ENCODE measurements around the gene RPL22. TPM values are rescaled to one million over a fixed set of nuclear protein-coding genes. Genes with fewer than 3 reads are reported as not detected.

Gene RPL22
- total and polyA plus RNA-seq, 2 of the 13 experiments (the other 11 are each of a cell fraction or from before 2014, with no cell fraction given): 214 to 545 TPM

- TF ChIP-seq TBX3 (IDR thresholded peaks at IDR 0.05; ENCODE audit: borderline replicate concordance): peak; percentile 92; the same call in 1 of the 2 replicates
- TF ChIP-seq, protein P1, sequence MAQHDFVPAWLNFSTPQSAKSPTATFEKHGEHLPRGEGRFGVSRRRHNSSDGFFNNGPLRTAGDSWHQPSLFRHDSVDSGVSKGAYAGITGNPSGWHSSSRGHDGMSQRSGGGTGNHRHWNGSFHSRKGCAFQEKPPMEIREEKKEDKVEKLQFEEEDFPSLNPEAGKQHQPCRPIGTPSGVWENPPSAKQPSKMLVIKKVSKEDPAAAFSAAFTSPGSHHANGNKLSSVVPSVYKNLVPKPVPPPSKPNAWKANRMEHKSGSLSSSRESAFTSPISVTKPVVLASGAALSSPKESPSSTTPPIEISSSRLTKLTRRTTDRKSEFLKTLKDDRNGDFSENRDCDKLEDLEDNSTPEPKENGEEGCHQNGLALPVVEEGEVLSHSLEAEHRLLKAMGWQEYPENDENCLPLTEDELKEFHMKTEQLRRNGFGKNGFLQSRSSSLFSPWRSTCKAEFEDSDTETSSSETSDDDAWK (CRISPR knock-in tag; IDR thresholded peaks at IDR 0.05): no peak
- no peak; the same call in none of the 2 replicates for TF ChIP-seq CEBPG (CRISPR knock-in tag; IDR thresholded peaks at IDR 0.05)
- TF ChIP-seq, protein P2, sequence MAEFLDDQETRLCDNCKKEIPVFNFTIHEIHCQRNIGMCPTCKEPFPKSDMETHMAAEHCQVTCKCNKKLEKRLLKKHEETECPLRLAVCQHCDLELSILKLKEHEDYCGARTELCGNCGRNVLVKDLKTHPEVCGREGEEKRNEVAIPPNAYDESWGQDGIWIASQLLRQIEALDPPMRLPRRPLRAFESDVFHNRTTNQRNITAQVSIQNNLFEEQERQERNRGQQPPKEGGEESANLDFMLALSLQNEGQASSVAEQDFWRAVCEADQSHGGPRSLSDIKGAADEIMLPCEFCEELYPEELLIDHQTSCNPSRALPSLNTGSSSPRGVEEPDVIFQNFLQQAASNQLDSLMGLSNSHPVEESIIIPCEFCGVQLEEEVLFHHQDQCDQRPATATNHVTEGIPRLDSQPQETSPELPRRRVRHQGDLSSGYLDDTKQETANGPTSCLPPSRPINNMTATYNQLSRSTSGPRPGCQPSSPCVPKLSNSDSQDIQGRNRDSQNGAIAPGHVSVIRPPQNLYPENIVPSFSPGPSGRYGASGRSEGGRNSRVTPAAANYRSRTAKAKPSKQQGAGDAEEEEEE (CRISPR knock-in tag; IDR thresholded peaks at IDR 0.05; ENCODE audit: borderline replicate concordance): no peak
- peak; percentile 65; the same call in 1 of the 2 replicates for TF ChIP-seq ZNF225 (CRISPR knock-in tag; IDR thresholded peaks at IDR 0.05)
- peak; percentile 86; the same call in 1 of the 2 replicates for TF ChIP-seq ZFYVE20 (CRISPR knock-in tag; IDR thresholded peaks at IDR 0.05; ENCODE audit: borderline replicate concordance, low read depth)
- TF ChIP-seq, protein P3, sequence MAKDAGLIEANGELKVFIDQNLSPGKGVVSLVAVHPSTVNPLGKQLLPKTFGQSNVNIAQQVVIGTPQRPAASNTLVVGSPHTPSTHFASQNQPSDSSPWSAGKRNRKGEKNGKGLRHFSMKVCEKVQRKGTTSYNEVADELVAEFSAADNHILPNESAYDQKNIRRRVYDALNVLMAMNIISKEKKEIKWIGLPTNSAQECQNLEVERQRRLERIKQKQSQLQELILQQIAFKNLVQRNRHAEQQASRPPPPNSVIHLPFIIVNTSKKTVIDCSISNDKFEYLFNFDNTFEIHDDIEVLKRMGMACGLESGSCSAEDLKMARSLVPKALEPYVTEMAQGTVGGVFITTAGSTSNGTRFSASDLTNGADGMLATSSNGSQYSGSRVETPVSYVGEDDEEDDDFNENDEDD (CRISPR knock-in tag; IDR thresholded peaks at IDR 0.05; ENCODE audit: borderline replicate concordance): peak; percentile 44; the same call in 1 of the 2 replicates
- TF ChIP-seq TAF1 (CRISPR knock-in tag; IDR thresholded peaks at IDR 0.05): peak; percentile 98
- TF ChIP-seq RBM39 (IDR thresholded peaks at IDR 0.05; ENCODE audit: low read depth, low read length, poor library complexity, severe bottlenecking): peak; percentile 92
- peak; percentile 91 for TF ChIP-seq KMT2B (CRISPR knock-in tag; IDR thresholded peaks at IDR 0.05)
- TF ChIP-seq YEATS4 (CRISPR knock-in tag; IDR thresholded peaks at IDR 0.05; ENCODE audit: borderline replicate concordance): peak; percentile 99
- 0 out of 2 replicates have a peak, but pooled peaks have one; percentile 29 for TF ChIP-seq ZKSCAN8 (CRISPR knock-in tag; IDR thresholded peaks at IDR 0.05; ENCODE audit: borderline replicate concordance)
- TF ChIP-seq CERS6 (CRISPR knock-in tag; IDR thresholded peaks at IDR 0.05): no peak
- TF ChIP-seq, protein P4, sequence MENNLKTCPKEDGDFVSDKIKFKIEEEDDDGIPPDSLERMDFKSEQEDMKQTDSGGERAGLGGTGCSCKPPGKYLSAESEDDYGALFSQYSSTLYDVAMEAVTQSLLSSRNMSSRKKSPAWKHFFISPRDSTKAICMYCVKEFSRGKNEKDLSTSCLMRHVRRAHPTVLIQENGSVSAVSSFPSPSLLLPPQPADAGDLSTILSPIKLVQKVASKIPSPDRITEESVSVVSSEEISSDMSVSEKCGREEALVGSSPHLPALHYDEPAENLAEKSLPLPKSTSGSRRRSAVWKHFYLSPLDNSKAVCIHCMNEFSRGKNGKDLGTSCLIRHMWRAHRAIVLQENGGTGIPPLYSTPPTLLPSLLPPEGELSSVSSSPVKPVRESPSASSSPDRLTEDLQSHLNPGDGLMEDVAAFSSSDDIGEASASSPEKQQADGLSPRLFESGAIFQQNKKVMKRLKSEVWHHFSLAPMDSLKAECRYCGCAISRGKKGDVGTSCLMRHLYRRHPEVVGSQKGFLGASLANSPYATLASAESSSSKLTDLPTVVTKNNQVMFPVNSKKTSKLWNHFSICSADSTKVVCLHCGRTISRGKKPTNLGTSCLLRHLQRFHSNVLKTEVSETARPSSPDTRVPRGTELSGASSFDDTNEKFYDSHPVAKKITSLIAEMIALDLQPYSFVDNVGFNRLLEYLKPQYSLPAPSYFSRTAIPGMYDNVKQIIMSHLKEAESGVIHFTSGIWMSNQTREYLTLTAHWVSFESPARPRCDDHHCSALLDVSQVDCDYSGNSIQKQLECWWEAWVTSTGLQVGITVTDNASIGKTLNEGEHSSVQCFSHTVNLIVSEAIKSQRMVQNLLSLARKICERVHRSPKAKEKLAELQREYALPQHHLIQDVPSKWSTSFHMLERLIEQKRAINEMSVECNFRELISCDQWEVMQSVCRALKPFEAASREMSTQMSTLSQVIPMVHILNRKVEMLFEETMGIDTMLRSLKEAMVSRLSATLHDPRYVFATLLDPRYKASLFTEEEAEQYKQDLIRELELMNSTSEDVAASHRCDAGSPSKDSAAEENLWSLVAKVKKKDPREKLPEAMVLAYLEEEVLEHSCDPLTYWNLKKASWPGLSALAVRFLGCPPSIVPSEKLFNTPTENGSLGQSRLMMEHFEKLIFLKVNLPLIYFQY (CRISPR knock-in tag; IDR thresholded peaks at IDR 0.05; ENCODE audit: borderline replicate concordance): no peak
Observed at GRCh38 chr1:6199298-6200187, at the start of gene RPL22 (continued).
